Measurements from ENCODE around the gene TCF25.

TCF25 gene

GRCh38 chr16:89860747-89861304, 12.6 kb upstream of the TCF25 start:
- H3K4me3 ChIP-seq (replicated peaks; ENCODE audit: low read depth, low read length), result no peak overlapping the region
- TF ChIP-seq CTCF (IDR thresholded peaks at IDR 0.05; ENCODE audit: low read length, missing control alignments), result peak; percentile 92
- DNase-seq (ENCODE audit: low read depth), result peak; percentile 48

GRCh38 chr16:89861648-89862047, 11.7 kb upstream of the TCF25 start:
- TF ChIP-seq CTCF (IDR thresholded peaks at IDR 0.05; ENCODE audit: low read length, missing control alignments), result no peak
- H3K4me3 ChIP-seq (replicated peaks; ENCODE audit: low read depth, low read length), result no peak overlapping the region
- no peak for DNase-seq (ENCODE audit: low read depth)

- no peak for DNase-seq (ENCODE audit: low read depth)
- no peak for TF ChIP-seq CTCF (IDR thresholded peaks at IDR 0.05; ENCODE audit: low read length, missing control alignments)
- no peak overlapping the region for H3K4me3 ChIP-seq (replicated peaks; ENCODE audit: low read depth, low read length)
Observed at GRCh38 chr16:89862732-89863131, 10.7 kb upstream of the TCF25 start.

- no peak overlapping the region for H3K4me3 ChIP-seq (replicated peaks; ENCODE audit: low read depth, low read length)
- no peak for TF ChIP-seq CTCF (IDR thresholded peaks at IDR 0.05; ENCODE audit: low read length, missing control alignments)
- peak; percentile 84 for DNase-seq (ENCODE audit: low read depth)
Observed at GRCh38 chr16:89863741-89864526, 9.5 kb upstream of the TCF25 start.

- peak; percentile 20 for DNase-seq (ENCODE audit: low read depth)
- no peak for TF ChIP-seq CTCF (IDR thresholded peaks at IDR 0.05; ENCODE audit: low read length, missing control alignments)
- H3K4me3 ChIP-seq (replicated peaks; ENCODE audit: low read depth, low read length), result no peak overlapping the region
Observed at GRCh38 chr16:89864527-89864820, 8.9 kb upstream of the TCF25 start.

GRCh38 chr16:89867918-89868317, 5.5 kb upstream of the TCF25 start:
- TF ChIP-seq CTCF (IDR thresholded peaks at IDR 0.05; ENCODE audit: low read length, missing control alignments), result no peak
- no peak overlapping the region for H3K4me3 ChIP-seq (replicated peaks; ENCODE audit: low read depth, low read length)
- DNase-seq (ENCODE audit: low read depth), result no peak

GRCh38 chr16:89869911-89870310, 3.5 kb upstream of the TCF25 start:
- no peak for TF ChIP-seq CTCF (IDR thresholded peaks at IDR 0.05; ENCODE audit: low read length, missing control alignments)
- no peak for DNase-seq (ENCODE audit: low read depth)
- H3K4me3 ChIP-seq (replicated peaks; ENCODE audit: low read depth, low read length), result no peak overlapping the region

Data from fibroblast of pulmonary artery (primary cell).